H1 (cell line): ENCODE measurements around the gene TIMM22. TPM values are rescaled to one million over a fixed set of nuclear protein-coding genes. Genes with fewer than 3 reads are reported as not detected.

ENCODE experiments used
- CHD2 ChIP-seq: IDR thresholded peaks from 2 replicates; pipeline ENCODE4 v1.6.1; 2012; ENCODE audit warnings: low read length, improper control_type of control experiment
- EGR1 ChIP-seq: IDR thresholded peaks from 2 replicates; pipeline ENCODE4 v1.6.1; 2011; ENCODE audit warnings: low read depth, low read length, borderline replicate concordance
- GTF2F1 ChIP-seq: IDR thresholded peaks from 2 replicates; pipeline ENCODE4 v1.6.1; 2012; ENCODE audit warnings: low read depth, low read length, improper control_type of control experiment, borderline replicate concordance
- JUN ChIP-seq: IDR thresholded peaks from 2 replicates; pipeline ENCODE4 v1.6.1; 2011; ENCODE audit warnings: low read depth, mild to moderate bottlenecking, improper control_type of control experiment, low read length
- MAFK ChIP-seq: IDR thresholded peaks from 2 replicates; pipeline ENCODE4 v1.6.1; 2012; ENCODE audit warnings: low read depth, mild to moderate bottlenecking, improper control_type of control experiment, low read length
- RXRA ChIP-seq: IDR thresholded peaks from 2 replicates; pipeline ENCODE4 v1.6.1; 2011; ENCODE audit warnings: low read depth, mild to moderate bottlenecking, low read length, moderate library complexity; ENCODE audit not compliant: insufficient read depth
- SAP30 ChIP-seq: fragments of 300-600 bp; sonication (generic); IDR thresholded peaks from 2 replicates; pipeline ENCODE4 v1.7.1; 2012; ENCODE audit warnings: low read length, moderate library complexity, mild to moderate bottlenecking, inconsistent platforms; ENCODE audit not compliant: insufficient read depth, insufficient replicate concordance
- SP4 ChIP-seq: IDR thresholded peaks from 2 replicates; pipeline ENCODE4 v1.6.1; 2012; ENCODE audit warnings: low read length, inconsistent platforms
- TBP ChIP-seq: IDR thresholded peaks from 2 replicates; pipeline ENCODE4 v1.6.1; 2011; ENCODE audit warnings: low read depth, low read length, improper control_type of control experiment
- ZNF274 ChIP-seq: IDR thresholded peaks from 2 replicates; pipeline ENCODE4 v1.7.0; 2012; ENCODE audit warnings: low read length, borderline replicate concordance; ENCODE audit errors: extremely low read depth
- polyA plus RNA-seq, 7 experiments: library from polyadenylated mRNA; depleted of rRNA in 3 of 7; stranded (reverse) in 5 of 7; unstranded in 2 of 7; fragments of >200 nt in 5 of 7; fragments of 200-250 nt in 2 of 7; gene quantifications; 1 replicate in 5 of 7; 2 replicates in 1 of 7; 4 replicates in 1 of 7; pipeline versions ENCODE4 v1.2.1 to v1.2.3, GENCODE V29; 2011 to 2013; ENCODE audit warnings: missing spikeins in 2 of 7, mixed read lengths in 2 of 7
- total RNA-seq: library from RNA; stranded (reverse); fragmentation: NEBNext Ultra II Directional; extraction: Animal tissue kit (Norgen Biotek cat#: 25700); gene quantifications from 2 replicates; pipeline ENCODE4 v1.2.1, GENCODE V29; 2021
- TF ChIP-seq, protein P1 (sequence below): fragments of 300-600 bp; sonication (generic); IDR thresholded peaks from 2 replicates; pipeline ENCODE4 v1.7.1; 2012; ENCODE audit warnings: low read length, moderate library complexity, mild to moderate bottlenecking, inconsistent platforms; ENCODE audit not compliant: insufficient replicate concordance

Gene TIMM22
- total and polyA plus RNA-seq, 2 of the 8 experiments (the other 6 are each of a cell fraction or from before 2014, with no cell fraction given) = 13.8 to 17.4 TPM

DNA sequence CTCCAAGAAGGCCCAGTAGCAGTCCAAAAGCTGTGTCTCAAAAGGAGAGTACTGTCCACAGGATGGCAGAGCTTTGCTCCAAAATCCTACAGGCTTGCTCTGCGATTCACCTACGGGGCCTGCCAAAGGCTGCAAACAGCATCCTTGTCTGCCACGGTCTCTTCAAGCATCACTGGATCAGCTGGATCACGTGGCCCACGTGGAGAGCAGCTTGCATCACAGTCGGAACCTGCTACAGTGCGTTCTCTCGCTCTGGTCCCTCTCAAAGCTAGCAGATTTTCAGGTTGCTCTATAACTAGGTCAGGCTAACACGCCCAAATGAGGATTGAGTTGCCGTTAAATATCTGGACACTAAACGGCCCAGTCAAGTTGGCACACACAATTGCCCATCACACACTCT, 8.4 kb upstream of the TIMM22 start (continued):
- TF ChIP-seq, protein P1, sequence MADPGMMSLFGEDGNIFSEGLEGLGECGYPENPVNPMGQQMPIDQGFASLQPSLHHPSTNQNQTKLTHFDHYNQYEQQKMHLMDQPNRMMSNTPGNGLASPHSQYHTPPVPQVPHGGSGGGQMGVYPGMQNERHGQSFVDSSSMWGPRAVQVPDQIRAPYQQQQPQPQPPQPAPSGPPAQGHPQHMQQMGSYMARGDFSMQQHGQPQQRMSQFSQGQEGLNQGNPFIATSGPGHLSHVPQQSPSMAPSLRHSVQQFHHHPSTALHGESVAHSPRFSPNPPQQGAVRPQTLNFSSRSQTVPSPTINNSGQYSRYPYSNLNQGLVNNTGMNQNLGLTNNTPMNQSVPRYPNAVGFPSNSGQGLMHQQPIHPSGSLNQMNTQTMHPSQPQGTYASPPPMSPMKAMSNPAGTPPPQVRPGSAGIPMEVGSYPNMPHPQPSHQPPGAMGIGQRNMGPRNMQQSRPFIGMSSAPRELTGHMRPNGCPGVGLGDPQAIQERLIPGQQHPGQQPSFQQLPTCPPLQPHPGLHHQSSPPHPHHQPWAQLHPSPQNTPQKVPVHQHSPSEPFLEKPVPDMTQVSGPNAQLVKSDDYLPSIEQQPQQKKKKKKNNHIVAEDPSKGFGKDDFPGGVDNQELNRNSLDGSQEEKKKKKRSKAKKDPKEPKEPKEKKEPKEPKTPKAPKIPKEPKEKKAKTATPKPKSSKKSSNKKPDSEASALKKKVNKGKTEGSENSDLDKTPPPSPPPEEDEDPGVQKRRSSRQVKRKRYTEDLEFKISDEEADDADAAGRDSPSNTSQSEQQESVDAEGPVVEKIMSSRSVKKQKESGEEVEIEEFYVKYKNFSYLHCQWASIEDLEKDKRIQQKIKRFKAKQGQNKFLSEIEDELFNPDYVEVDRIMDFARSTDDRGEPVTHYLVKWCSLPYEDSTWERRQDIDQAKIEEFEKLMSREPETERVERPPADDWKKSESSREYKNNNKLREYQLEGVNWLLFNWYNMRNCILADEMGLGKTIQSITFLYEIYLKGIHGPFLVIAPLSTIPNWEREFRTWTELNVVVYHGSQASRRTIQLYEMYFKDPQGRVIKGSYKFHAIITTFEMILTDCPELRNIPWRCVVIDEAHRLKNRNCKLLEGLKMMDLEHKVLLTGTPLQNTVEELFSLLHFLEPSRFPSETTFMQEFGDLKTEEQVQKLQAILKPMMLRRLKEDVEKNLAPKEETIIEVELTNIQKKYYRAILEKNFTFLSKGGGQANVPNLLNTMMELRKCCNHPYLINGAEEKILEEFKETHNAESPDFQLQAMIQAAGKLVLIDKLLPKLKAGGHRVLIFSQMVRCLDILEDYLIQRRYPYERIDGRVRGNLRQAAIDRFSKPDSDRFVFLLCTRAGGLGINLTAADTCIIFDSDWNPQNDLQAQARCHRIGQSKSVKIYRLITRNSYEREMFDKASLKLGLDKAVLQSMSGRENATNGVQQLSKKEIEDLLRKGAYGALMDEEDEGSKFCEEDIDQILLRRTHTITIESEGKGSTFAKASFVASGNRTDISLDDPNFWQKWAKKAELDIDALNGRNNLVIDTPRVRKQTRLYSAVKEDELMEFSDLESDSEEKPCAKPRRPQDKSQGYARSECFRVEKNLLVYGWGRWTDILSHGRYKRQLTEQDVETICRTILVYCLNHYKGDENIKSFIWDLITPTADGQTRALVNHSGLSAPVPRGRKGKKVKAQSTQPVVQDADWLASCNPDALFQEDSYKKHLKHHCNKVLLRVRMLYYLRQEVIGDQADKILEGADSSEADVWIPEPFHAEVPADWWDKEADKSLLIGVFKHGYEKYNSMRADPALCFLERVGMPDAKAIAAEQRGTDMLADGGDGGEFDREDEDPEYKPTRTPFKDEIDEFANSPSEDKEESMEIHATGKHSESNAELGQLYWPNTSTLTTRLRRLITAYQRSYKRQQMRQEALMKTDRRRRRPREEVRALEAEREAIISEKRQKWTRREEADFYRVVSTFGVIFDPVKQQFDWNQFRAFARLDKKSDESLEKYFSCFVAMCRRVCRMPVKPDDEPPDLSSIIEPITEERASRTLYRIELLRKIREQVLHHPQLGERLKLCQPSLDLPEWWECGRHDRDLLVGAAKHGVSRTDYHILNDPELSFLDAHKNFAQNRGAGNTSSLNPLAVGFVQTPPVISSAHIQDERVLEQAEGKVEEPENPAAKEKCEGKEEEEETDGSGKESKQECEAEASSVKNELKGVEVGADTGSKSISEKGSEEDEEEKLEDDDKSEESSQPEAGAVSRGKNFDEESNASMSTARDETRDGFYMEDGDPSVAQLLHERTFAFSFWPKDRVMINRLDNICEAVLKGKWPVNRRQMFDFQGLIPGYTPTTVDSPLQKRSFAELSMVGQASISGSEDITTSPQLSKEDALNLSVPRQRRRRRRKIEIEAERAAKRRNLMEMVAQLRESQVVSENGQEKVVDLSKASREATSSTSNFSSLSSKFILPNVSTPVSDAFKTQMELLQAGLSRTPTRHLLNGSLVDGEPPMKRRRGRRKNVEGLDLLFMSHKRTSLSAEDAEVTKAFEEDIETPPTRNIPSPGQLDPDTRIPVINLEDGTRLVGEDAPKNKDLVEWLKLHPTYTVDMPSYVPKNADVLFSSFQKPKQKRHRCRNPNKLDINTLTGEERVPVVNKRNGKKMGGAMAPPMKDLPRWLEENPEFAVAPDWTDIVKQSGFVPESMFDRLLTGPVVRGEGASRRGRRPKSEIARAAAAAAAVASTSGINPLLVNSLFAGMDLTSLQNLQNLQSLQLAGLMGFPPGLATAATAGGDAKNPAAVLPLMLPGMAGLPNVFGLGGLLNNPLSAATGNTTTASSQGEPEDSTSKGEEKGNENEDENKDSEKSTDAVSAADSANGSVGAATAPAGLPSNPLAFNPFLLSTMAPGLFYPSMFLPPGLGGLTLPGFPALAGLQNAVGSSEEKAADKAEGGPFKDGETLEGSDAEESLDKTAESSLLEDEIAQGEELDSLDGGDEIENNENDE = no peak
- no peak for TF ChIP-seq TBP
- no peak for TF ChIP-seq ZNF274
- TF ChIP-seq JUN = no peak
- no peak for TF ChIP-seq EGR1
- TF ChIP-seq SAP30 = no peak
- no peak for TF ChIP-seq RXRA
- TF ChIP-seq GTF2F1 = no peak
- no peak for TF ChIP-seq SP4
- TF ChIP-seq MAFK = no peak
- TF ChIP-seq CHD2 = no peak
